ENCODE measurements around the gene MRPS18B. TPM values are rescaled to one million over a fixed set of nuclear protein-coding genes. Genes with fewer than 3 reads are reported as not detected.
A peak's percentile ranks its signal among the peaks of the same experiment; 100 is the strongest.

MRPS18B gene
- total and polyA plus RNA-seq, 10 donors, result 41.2 to 74.0 (median 51.8) TPM

- TF ChIP-seq, protein P1, sequence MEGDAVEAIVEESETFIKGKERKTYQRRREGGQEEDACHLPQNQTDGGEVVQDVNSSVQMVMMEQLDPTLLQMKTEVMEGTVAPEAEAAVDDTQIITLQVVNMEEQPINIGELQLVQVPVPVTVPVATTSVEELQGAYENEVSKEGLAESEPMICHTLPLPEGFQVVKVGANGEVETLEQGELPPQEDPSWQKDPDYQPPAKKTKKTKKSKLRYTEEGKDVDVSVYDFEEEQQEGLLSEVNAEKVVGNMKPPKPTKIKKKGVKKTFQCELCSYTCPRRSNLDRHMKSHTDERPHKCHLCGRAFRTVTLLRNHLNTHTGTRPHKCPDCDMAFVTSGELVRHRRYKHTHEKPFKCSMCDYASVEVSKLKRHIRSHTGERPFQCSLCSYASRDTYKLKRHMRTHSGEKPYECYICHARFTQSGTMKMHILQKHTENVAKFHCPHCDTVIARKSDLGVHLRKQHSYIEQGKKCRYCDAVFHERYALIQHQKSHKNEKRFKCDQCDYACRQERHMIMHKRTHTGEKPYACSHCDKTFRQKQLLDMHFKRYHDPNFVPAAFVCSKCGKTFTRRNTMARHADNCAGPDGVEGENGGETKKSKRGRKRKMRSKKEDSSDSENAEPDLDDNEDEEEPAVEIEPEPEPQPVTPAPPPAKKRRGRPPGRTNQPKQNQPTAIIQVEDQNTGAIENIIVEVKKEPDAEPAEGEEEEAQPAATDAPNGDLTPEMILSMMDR (IDR thresholded peaks at IDR 0.05 in 8 of 11, conservative IDR thresholded peaks at IDR 0.05 in 3 of 11), result no peak
- TF ChIP-seq POLR2AphosphoS5 (IDR thresholded peaks at IDR 0.05), result no peak
- no peak for TF ChIP-seq POLR2A (IDR thresholded peaks at IDR 0.05)
- Histone ChIP-seq H3K4me3 (peak overlapping the region in 3 of 8 donors; percentile 96 to 100 (median 99)), H3K27ac (no peak overlapping the region), H3K9me3 (no peaks in the 10 kb centered on the region), H3K4me1 (peaks cover 11 to 51% (median 27%) of the 10 kb centered on the region in 6 donors), H3K36me3 (peaks cover 0 to 57% (median 47%) of the 10 kb centered on the region in 6 donors), H3K27me3 (replicated peaks in 1 of 7) (no peaks in the 10 kb centered on the region)
- intact Hi-C loops (cut with DNase I; ENCODE audit: low total_unique reads), result loop anchor here (10.0 kb wide), 1 partner anchor 186 kb away; the partner anchor contains the start of gene HLA-E
- 87 to 92% (median 89%) methylated on average over 27 of the region's 27 CpGs for WGBS, 5 donors
- DNase-seq, result no peak
Observed at GRCh38 chr6:30670760-30671527, 53.3 kb downstream of the MRPS18B start.

DNA sequence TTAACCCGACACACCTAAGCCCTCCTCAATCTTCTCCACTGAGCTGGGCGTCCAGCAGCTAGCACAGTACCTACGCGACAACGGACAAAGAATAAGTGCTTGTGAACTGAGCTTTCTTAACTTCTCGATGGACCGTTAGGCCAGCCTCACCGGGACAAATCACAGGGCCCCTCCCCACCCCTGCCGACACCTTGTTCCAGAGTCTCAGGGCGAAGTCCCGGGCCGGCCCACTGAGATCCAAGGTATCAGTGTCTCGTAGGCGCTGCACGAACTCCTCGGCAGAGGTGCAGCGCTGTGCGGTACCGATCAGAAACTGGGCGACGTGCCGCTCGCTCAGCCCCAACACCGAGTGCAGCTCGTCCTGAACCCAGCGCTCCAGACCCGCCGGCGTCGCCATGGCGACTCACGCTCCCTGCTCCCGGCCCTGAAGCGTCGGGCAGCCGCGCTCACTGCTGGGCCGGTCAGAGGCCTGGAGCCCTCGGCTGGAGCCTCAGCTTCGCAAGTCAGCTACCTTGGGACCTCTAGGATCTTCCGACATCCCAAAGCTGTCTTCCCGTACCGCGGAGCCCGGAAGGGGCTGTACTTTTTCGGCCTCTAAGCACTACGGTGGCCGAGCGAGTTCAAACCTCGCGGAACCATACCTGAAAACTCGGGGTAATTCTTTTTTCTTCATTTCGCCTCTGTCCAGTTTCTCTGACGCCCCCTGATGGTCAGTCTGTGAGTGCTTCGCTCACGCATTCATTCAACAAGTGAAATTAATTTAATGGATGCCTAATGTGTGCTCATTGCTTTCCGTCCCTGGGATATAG is 55.0 kb downstream of the MRPS18B start, which contains the start of gene DHX16:
Gene DHX16, minus strand, starts transcription at position 562 of the 809 bp plus-strand sequence. Its CDS starts 165 bp downstream, at position 397.
- Histone ChIP-seq H3K27ac (peak within 1 kb of the TSS; percentile 40 to 93 (median 86)), H3K9me3 (no peaks in the 10 kb centered on the region), H3K36me3 (peaks cover 7 to 57% (median 49%) of the 10 kb centered on the region in 6 donors), H3K27me3 (replicated peaks in 1 of 7) (no peaks in the 10 kb centered on the region), H3K4me3 (peak within 1 kb of the TSS; percentile 88 to 100 (median 97)), H3K4me1 (peaks cover 11 to 58% (median 31%) of the 10 kb centered on the region in 6 donors)
- intact Hi-C loops (cut with DNase I; ENCODE audit: low total_unique reads), result loop anchor here (10.0 kb wide), 1 partner anchor 188 kb away; the partner anchor contains the start of gene HLA-E
- DNase-seq, result peak; percentile 95
- TF ChIP-seq POLR2AphosphoS5 (IDR thresholded peaks at IDR 0.05), result peak; percentile 86 to 92 (median 88)
- TF ChIP-seq, protein P1 (IDR thresholded peaks at IDR 0.05 in 8 of 11, conservative IDR thresholded peaks at IDR 0.05 in 3 of 11), result peak; percentile 80 to 95 (median 89)
- peak in 2 of 3 donors; percentile 20 to 34 for TF ChIP-seq POLR2A (IDR thresholded peaks at IDR 0.05)
- WGBS, 5 donors, result 0 to 1% (median 1%) methylated on average over 36 to 57 of the region's 57 CpGs

Small RNAs within 50 kb of the gene (microRNA-seq; reads per million reads assigned to microRNA genes)
- gene MIR877, result 76.9 to 104 (median 97.4) reads per million in 3 donors

Small RNAs within 50 kb of the gene (small RNA-seq; reads per million reads assigned to genes)
- 3.2 to 5.8 (median 5.4) reads per million in 4 donors for gene MIR877

Other genes starting within 250 kb of the MRPS18B start
- 1,000 to 10,000 TPM; 1,072 to 2,111 (median 1,510) TPM for gene HLA-E, start 128.3 kb upstream of the MRPS18B start, total RNA-seq
- 100 to 1,000 TPM; 514 to 675 (median 646) TPM for gene HLA-E, start 128.3 kb upstream of the MRPS18B start, polyA plus RNA-seq
- gene GNL1, start 61.4 kb upstream of the MRPS18B start, total RNA-seq, result 10 to 100 TPM; 28.0 to 84.6 (median 56.7) TPM
- 10 to 100 TPM; 40.3 to 55.6 (median 45.6) TPM for gene GNL1, start 61.4 kb upstream of the MRPS18B start, polyA plus RNA-seq
- 10 to 100 TPM in 6 of 7 donors, 1 to 10 TPM in 1; 8.1 to 19.6 (median 12.9) TPM for gene PRR3, start 60.5 kb upstream of the MRPS18B start, total RNA-seq
- gene PRR3, start 60.5 kb upstream of the MRPS18B start, polyA plus RNA-seq, result 10 to 100 TPM; 11.5 to 15.6 (median 12.9) TPM
- 10 to 100 TPM; 30.7 to 53.5 (median 34.5) TPM for gene ABCF1, start 46.4 kb upstream of the MRPS18B start, total RNA-seq
- gene ABCF1, start 46.4 kb upstream of the MRPS18B start, polyA plus RNA-seq, result 10 to 100 TPM; 12.8 to 27.7 (median 14.5) TPM
- gene PPP1R10, start 597 bp upstream of the MRPS18B start, total RNA-seq, result 10 to 100 TPM; 53.5 to 86.2 (median 75.9) TPM
- gene PPP1R10, start 597 bp upstream of the MRPS18B start, polyA plus RNA-seq, result 10 to 100 TPM; 13.5 to 24.6 (median 13.6) TPM
- 1 to 10 TPM; 2.4 to 9.7 (median 8.7) TPM for gene ATAT1, start 9.0 kb downstream of the MRPS18B start, total RNA-seq
- gene ATAT1, start 9.0 kb downstream of the MRPS18B start, polyA plus RNA-seq, result 1 to 10 TPM; 3.6 to 4.9 (median 4.3) TPM
- gene C6orf136, start 29.3 kb downstream of the MRPS18B start, total RNA-seq, result 10 to 100 TPM; 15.4 to 24.2 (median 17.8) TPM
- gene C6orf136, start 29.3 kb downstream of the MRPS18B start, polyA plus RNA-seq, result 10 to 100 TPM; 12.1 to 28.0 (median 22.1) TPM
- gene DHX16, start 55.2 kb downstream of the MRPS18B start, total RNA-seq, result 10 to 100 TPM; 30.0 to 39.6 (median 35.4) TPM
- gene DHX16, start 55.2 kb downstream of the MRPS18B start, polyA plus RNA-seq, result 10 to 100 TPM; 21.7 to 39.7 (median 33.8) TPM
- gene PPP1R18, start 68.8 kb downstream of the MRPS18B start, total RNA-seq, result 100 to 1,000 TPM; 128 to 187 (median 150) TPM
- gene PPP1R18, start 68.8 kb downstream of the MRPS18B start, polyA plus RNA-seq, result 100 to 1,000 TPM; 153 to 188 (median 186) TPM
- 10 to 100 TPM in 6 of 7 donors, 1 to 10 TPM in 1; 9.8 to 13.8 (median 11.0) TPM for gene NRM, start 73.1 kb downstream of the MRPS18B start, total RNA-seq
- gene NRM, start 73.1 kb downstream of the MRPS18B start, polyA plus RNA-seq, result 10 to 100 TPM; 14.1 to 19.6 (median 17.7) TPM
- 10 to 100 TPM; 20.8 to 47.7 (median 39.0) TPM for gene MDC1, start 99.4 kb downstream of the MRPS18B start, total RNA-seq
- 10 to 100 TPM in 2 of 3 donors, 1 to 10 TPM in 1; 7.8 to 18.2 (median 16.5) TPM for gene MDC1, start 99.4 kb downstream of the MRPS18B start, polyA plus RNA-seq
- 100 to 1,000 TPM; 189 to 344 (median 272) TPM for gene TUBB, start 102.5 kb downstream of the MRPS18B start, total RNA-seq
- gene TUBB, start 102.5 kb downstream of the MRPS18B start, polyA plus RNA-seq, result 100 to 1,000 TPM; 109 to 203 (median 182) TPM
- 100 to 1,000 TPM; 125 to 205 (median 170) TPM for gene FLOT1, start 124.8 kb downstream of the MRPS18B start, total RNA-seq
- gene FLOT1, start 124.8 kb downstream of the MRPS18B start, polyA plus RNA-seq, result 100 to 1,000 TPM; 116 to 178 (median 116) TPM
- gene IER3, start 126.7 kb downstream of the MRPS18B start, total RNA-seq, result 10 to 100 TPM; 29.8 to 62.2 (median 41.7) TPM
- gene IER3, start 126.7 kb downstream of the MRPS18B start, polyA plus RNA-seq, result 10 to 100 TPM; 19.8 to 29.4 (median 25.7) TPM

Measured in spleen (tissue), 11 donors.